HepG2 (cell line): ENCODE measurements around the gene TMEM132D.

Experiments used
- ATF4 ChIP-seq, 2 experiments: fragments of 450-650 bp in 1 of 2; sonication (generic) in 1 of 2; formaldehyde crosslinking; IDR thresholded peaks; 2 replicates each; pipeline versions ENCODE4 v1.5.0 to v1.8.0; 2020 to 2022; ENCODE audit warnings: mild to moderate bottlenecking in 1 of 2, missing genetic modification reagents in 1 of 2
- CTCF ChIP-seq: sonication (generic); formaldehyde crosslinking; IDR thresholded peaks from 2 replicates; pipeline ENCODE4 v1.5.0; 2020; ENCODE audit warnings: mild to moderate bottlenecking, missing genetic modification reagents, moderate library complexity
- EZH2 ChIP-seq: conservative IDR thresholded peaks from 2 replicates; pipeline ENCODE4 v1.6.1; 2012; ENCODE audit warnings: mild to moderate bottlenecking, low read depth, low read length, moderate library complexity
- JUN ChIP-seq: sonication (generic); formaldehyde crosslinking; IDR thresholded peaks from 2 replicates; pipeline ENCODE4 v1.4.0; 2020; ENCODE audit warnings: mild to moderate bottlenecking, missing genetic modification reagents
- SMAD3 ChIP-seq: sonication (generic); formaldehyde crosslinking; IDR thresholded peaks from 2 replicates; pipeline ENCODE4 v1.4.0; 2020; ENCODE audit warnings: missing genetic modification reagents

- TF ChIP-seq JUN (CRISPR knock-in tag) (no peak), EZH2 (no peak), SMAD3 (CRISPR knock-in tag) (no peak), CTCF (CRISPR knock-in tag) (no peak), ATF4 (CRISPR knock-in tag; IDR thresholded peaks at IDR 0.05) (no peak)
Observed at GRCh38 chr12:129868575-129868974, 35.2 kb downstream of the TMEM132D start.
